ENCODE results near the gene WDTC1. TPM values are rescaled to one million over a fixed set of nuclear protein-coding genes. Genes with fewer than 3 reads are reported as not detected.
"Not testable (repeated sequence)": the region's sequence is repeated elsewhere in the genome, so short reads cannot be mapped to it uniquely, and the experiment has no call there.

The WDTC1 gene
- total and polyA plus RNA-seq, 9 donors = 20.2 to 43.9 (median 29.2) TPM

GRCh38 chr1:27201295-27201694 lies 33.1 kb upstream of the WDTC1 start:
- H3K27ac ChIP-seq = no peak overlapping the region
- no peaks in the 10 kb centered on the region for H3K4me1 ChIP-seq (ENCODE audit: insufficient read depth)
- H3K4me3 ChIP-seq = no peak overlapping the region
- 92 to 94% (median 93%) methylated on average over 24 of the region's 24 CpGs for WGBS, 3 donors
- intact Hi-C loops (cut with DNase I) = no loop called here
- TF ChIP-seq POLR2A (IDR thresholded peaks at IDR 0.05) = no peak
- TF ChIP-seq CTCF (IDR thresholded peaks at IDR 0.05) = no peak
- TF ChIP-seq EP300 (IDR thresholded peaks at IDR 0.05) = no peak
- H3K36me3 ChIP-seq = no peaks in the 10 kb centered on the region
- no peaks in the 10 kb centered on the region for H3K9me3 ChIP-seq
- no peaks in the 10 kb centered on the region for H3K27me3 ChIP-seq
- no peak for DNase-seq

GRCh38 chr1:27203946-27204345 lies 30.5 kb upstream of the WDTC1 start:
- Histone ChIP-seq H3K27ac (no peak overlapping the region), H3K27me3 (no peaks in the 10 kb centered on the region), H3K9me3 (no peaks in the 10 kb centered on the region), H3K36me3 (no peaks in the 10 kb centered on the region), H3K4me3 (no peak overlapping the region), H3K4me1 (ENCODE audit: insufficient read depth) (no peaks in the 10 kb centered on the region)
- WGBS, 3 donors = 87 to 89% (median 89%) methylated on average over 1 of the region's 1 CpG
- DNase-seq = no peak
- TF ChIP-seq EP300 (IDR thresholded peaks at IDR 0.05) (no peak), CTCF (IDR thresholded peaks at IDR 0.05) (no peak)
- intact Hi-C loops (cut with DNase I) = no loop called here

- DNase-seq; intact Hi-C loops (cut with DNase I); H3K36me3 ChIP-seq; H3K27ac ChIP-seq; H3K4me1 ChIP-seq (ENCODE audit: insufficient read depth); H3K4me3 ChIP-seq; H3K27me3 ChIP-seq; H3K9me3 ChIP-seq: not testable (repeated sequence)
- WGBS, 3 donors = 78 to 97% (median 91%) methylated on average over 1 of the region's 1 CpG
Measured at GRCh38 chr1:27207238-27207637, 27.2 kb upstream of the WDTC1 start.

- WGBS, 3 donors = 77 to 79% (median 78%) methylated on average over 11 of the region's 11 CpGs
- H3K4me1 ChIP-seq (ENCODE audit: insufficient read depth); H3K4me3 ChIP-seq; H3K36me3 ChIP-seq; H3K27ac ChIP-seq; H3K9me3 ChIP-seq; H3K27me3 ChIP-seq; DNase-seq; intact Hi-C loops (cut with DNase I): not testable (repeated sequence)
Measured at GRCh38 chr1:27208143-27208850, 26.1 kb upstream of the WDTC1 start.

- WGBS, 3 donors = 87 to 90% (median 90%) methylated on average over 7 of the region's 7 CpGs
- no peak for TF ChIP-seq CTCF (IDR thresholded peaks at IDR 0.05)
- TF ChIP-seq EP300 (IDR thresholded peaks at IDR 0.05) = no peak
- no peak for TF ChIP-seq POLR2A (IDR thresholded peaks at IDR 0.05)
- no peak overlapping the region for H3K4me3 ChIP-seq
- DNase-seq = no peak
- no peaks in the 10 kb centered on the region for H3K36me3 ChIP-seq
- no peaks in the 10 kb centered on the region for H3K9me3 ChIP-seq
- no peaks in the 10 kb centered on the region for H3K4me1 ChIP-seq (ENCODE audit: insufficient read depth)
- H3K27me3 ChIP-seq = no peaks in the 10 kb centered on the region
- intact Hi-C loops (cut with DNase I) = no loop called here
- no peak overlapping the region for H3K27ac ChIP-seq
Measured at GRCh38 chr1:27216466-27216865, 18.0 kb upstream of the WDTC1 start.

Data from ovary (tissue), 9 donors.